ENCODE results near the gene DENND2D. TPM values are rescaled to one million over a fixed set of nuclear protein-coding genes. Genes with fewer than 3 reads are reported as not detected.

DENND2D gene
- total RNA-seq, 1 experiment from 2014 or later: 0.11 TPM

GRCh38 chr1:111213412-111213811, 13.0 kb upstream of the DENND2D start:
- no peak overlapping the region for H3K4me2 ChIP-seq (ENCODE audit: insufficient read depth, insufficient read length, low read length)
- Mint-ChIP-seq H3K36me3 (ENCODE audit: insufficient read depth in 1 of 3, low read depth in 3 of 3) (peaks cover 0 to 4% (median 0%) of the 10 kb centered on the region in 3 experiments; a peak in 2 of 7 replicates), H3K4me1 (peaks cover 38 to 40% of the 10 kb centered on the region in 2 experiments), H3K9me3 (no peaks in the 10 kb centered on the region; a peak in 2 of 5 replicates), H3K27me3 (ENCODE audit: low read depth) (no peaks in the 10 kb centered on the region), H3K27ac (peak overlapping the region in 1 of 3 experiments; percentile 19; a peak in 1 of 7 replicates), H3K4me3 (no peak overlapping the region)
- no peak overlapping the region for H3K18ac ChIP-seq (ENCODE audit: insufficient read length, low read depth, low read length)
- no peak overlapping the region for H2BK12ac ChIP-seq (ENCODE audit: insufficient read length, low read depth, low read length)
- no peak overlapping the region for H3K14ac ChIP-seq (ENCODE audit: insufficient read depth, low read length)
- no peak for DNase-seq
- H3K9me3 ChIP-seq (ENCODE audit: control insufficient read depth, low read depth, low read length): no peaks in the 10 kb centered on the region
- no CpG with 5 or more reads among the region's 6 CpGs for WGBS (ENCODE audit: extremely low coverage, insufficient read length, low lambda C conversion rate)
- H2BK20ac ChIP-seq (ENCODE audit: low read depth, low read length, poor library complexity, severe bottlenecking): no peak overlapping the region
- no peak overlapping the region for H3K9ac ChIP-seq (ENCODE audit: extremely low read depth, insufficient read length, low read length)
- no peak overlapping the region for H3T11ph ChIP-seq (ENCODE audit: low read length)
- no peak overlapping the region for H3K56ac ChIP-seq (ENCODE audit: insufficient read length, low read depth, low read length)
- no peak overlapping the region for H2AK5ac ChIP-seq (ENCODE audit: insufficient read length, low read length)
- H4K5ac ChIP-seq (ENCODE audit: insufficient read length, low read depth, low read length): no peak overlapping the region
- no peak overlapping the region for H2BK5ac ChIP-seq (ENCODE audit: insufficient read length, low read length)
- no peaks in the 10 kb centered on the region for H4K20me1 ChIP-seq (ENCODE audit: control insufficient read depth, insufficient read depth, insufficient read length)
- H3K79me2 ChIP-seq (ENCODE audit: insufficient read depth, low read length): no peaks in the 10 kb centered on the region
- no peaks in the 10 kb centered on the region for H3K23me2 ChIP-seq (ENCODE audit: insufficient read length, low read depth, low read length, poor library complexity, severe bottlenecking)
- H3K4me1 ChIP-seq (ENCODE audit: insufficient read depth, low read length): peaks cover 7% of the 10 kb centered on the region; the same call in 1 of the 2 replicates
- H3K4ac ChIP-seq (ENCODE audit: low read depth, low read length): no peak overlapping the region
- H2BK15ac ChIP-seq (ENCODE audit: low read depth, low read length): no peak overlapping the region
- H3K23ac ChIP-seq (ENCODE audit: insufficient read length, low read depth, low read length): no peak overlapping the region
- H3K27me3 ChIP-seq (ENCODE audit: insufficient read depth, low read length): no peaks in the 10 kb centered on the region; the same call in 1 of the 2 replicates
- no peak for TF ChIP-seq CTCF (conservative IDR thresholded peaks at IDR 0.05)
- no peak overlapping the region for H4K91ac ChIP-seq (ENCODE audit: insufficient read length, low read depth, low read length)
- no peak overlapping the region for H4K8ac ChIP-seq (replicated peaks; ENCODE audit: insufficient read length, low read depth, low read length)
- no peak overlapping the region for H2BK120ac ChIP-seq (ENCODE audit: low read depth, low read length, poor library complexity, severe bottlenecking)
- H3K79me1 ChIP-seq (ENCODE audit: insufficient read depth, low read depth, low read length, poor library complexity, severe bottlenecking): no peaks in the 10 kb centered on the region
- H3K27ac ChIP-seq (ENCODE audit: insufficient read length, low read depth, low read length): no peak overlapping the region
- no peak overlapping the region for H2AFZ ChIP-seq (ENCODE audit: low read length)

Measured in H9 (cell line).